Muscle of arm (tissue), 12 donors: ENCODE results near the gene CTSL. TPM values are rescaled to one million over a fixed set of nuclear protein-coding genes. Genes with fewer than 3 reads are reported as not detected.
"Not testable (repeated sequence)": the region's sequence is repeated elsewhere in the genome, so short reads cannot be mapped to it uniquely, and the experiment has no call there.

Experiments used
- DNase-seq: peaks from one replicate; pipeline ENCODE4 v3.0.0-alpha.2; 2013
- polyA plus RNA-seq, 12 donors: library from polyadenylated mRNA; unstranded; fragments of 120-200 nt; gene quantifications; one replicate each; pipeline ENCODE4 v1.2.1, GENCODE V29; 2013; ENCODE audit not compliant: insufficient read length in 12 of 12

The CTSL gene
- polyA plus RNA-seq, 12 donors, result 35.6 to 76.1 (median 47.0) TPM; not detected in 1

DNA sequence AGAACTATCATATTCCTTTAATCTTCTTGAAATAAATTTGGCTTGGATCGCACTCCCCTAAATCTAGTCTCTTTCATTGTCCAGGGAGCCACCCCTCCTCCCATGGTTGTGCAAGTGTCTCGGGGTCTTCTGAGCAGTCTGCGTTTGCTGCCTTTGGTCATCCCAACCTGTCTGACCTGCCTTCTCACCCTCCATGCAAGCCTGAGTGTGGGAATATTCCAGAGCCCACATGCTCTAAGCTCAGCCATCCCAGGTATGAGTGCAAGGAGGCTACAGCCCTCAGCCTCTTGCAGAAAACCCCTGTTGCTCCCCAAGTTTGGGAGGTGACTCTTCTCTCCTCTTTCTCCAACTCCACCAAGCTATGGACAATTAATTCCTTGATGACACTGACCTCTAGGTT, 7.7 kb upstream of the CTSL start:
- no peak for DNase-seq

- DNase-seq, result no peak
Observed at GRCh38 chr9:87718852-87719612, 6.9 kb upstream of the CTSL start.

DNA sequence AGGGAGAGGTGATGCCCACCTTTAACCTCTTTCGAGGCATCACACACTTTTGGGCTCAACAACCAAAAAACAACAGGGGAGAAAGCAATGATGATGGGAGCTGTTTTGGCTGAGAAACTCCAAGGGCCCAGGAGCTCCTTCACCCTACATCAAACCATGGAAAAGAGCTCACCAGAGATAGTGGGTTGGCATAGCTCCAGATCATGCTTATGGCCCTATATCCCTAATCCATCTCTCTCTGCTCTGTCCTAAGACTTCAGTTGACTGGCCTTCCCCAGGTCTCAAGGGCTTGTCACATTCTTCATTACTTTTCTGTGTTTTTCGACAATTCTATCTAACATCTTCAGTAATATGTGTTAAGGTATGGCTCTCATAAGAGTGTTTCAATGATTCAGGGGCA, 5.7 kb upstream of the CTSL start:
- DNase-seq, result no peak

DNA sequence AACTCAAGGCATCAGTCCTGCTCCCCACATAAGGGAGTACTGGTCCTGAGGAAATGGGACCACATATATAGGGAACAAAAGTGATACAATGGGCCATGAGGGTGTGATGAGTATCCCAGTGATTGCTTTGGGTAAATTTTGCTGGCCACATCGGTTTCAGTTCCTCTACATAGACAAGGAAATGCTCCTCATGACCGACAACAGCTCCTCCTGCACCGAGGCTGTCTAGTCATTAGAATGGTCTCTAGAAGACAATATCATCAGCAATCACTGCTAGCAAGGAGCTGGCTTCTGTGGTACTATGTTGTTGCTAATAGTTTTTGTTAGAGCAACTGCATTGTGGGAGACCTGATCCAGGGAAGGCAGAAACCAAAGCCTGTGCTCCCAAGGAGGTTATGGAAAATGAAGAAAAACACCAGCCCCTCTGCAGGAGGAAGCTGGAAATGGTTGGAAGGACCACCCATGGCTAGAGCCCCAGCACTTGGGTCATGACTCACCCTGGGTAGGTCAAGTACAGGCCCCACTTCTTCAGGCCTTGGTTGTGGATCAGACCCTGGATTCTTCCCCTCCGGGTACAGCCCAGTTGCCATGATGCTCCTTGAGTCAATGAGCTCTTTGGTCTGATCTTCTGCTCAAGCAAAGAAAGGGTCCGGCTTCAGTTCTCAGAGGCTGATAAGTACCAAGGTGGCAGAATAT, 3.4 kb upstream of the CTSL start:
- DNase-seq, result no peak

DNA sequence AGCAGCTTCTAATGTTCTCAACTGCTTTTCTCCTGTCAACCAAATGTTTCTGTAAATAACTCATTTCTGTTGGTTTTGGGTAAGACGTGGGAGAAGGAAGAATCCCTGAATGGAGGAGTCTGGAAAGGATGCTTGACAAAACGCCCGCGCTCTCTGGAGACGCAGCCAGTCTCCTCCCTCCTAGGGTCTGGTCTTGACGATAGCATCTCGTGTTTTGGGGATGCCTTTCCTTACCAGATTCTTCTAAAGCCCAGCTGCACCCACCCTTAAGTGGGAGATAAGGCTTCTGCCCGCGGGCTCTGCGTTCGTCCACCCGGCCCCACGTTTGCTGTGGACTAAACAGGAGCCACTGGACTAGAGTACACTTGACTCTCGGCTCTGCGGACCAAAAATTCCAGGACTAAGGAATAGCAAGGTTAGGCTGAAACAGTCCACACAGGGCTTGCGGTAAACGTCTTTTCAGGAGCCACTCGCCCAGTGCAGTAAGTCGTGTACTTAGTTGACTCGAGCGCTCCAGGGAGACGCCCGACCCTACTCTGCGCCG, 491 bp upstream of the CTSL start:
- no peak for DNase-seq

DNA sequence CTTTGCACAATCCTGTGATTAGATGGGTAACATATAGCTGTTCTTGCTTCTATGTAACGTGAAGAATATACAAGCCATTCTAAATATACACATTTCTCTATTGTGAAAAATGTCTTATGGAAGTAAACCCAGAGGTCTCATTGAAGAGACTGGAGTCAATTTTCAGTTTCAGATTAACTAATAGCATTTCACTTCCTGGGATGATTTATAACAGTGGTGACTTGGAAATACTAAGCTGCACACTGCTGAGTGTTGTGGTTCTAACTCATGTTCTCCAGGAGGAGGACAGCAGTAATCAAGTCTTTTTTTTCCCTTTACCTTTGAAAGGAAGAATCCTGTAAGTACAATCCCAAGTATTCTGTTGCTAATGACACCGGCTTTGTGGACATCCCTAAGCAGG, 3.3 kb downstream of the CTSL start:
- DNase-seq, result no peak

DNA sequence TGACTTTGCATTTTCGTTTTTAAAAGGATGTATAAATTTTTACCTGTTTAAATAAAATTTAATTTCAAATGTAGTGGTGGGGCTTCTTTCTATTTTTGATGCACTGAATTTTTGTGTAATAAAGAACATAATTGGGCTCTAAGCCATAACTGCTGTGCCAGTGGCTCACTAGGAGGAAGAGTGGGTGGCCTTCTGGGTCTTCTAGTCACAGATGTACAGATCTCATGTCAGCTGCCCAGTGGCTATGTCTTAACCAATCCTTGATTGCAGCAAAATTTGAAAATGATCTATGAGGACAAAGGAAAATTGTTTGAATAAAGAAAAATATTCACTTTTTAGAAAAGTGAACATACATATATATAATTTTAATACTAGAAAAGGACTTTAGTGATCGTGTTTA, 5.4 kb downstream of the CTSL start:
- DNase-seq, result no peak

GRCh38 chr9:87732344-87732743, 6.4 kb downstream of the CTSL start:
- DNase-seq, result no peak

DNA sequence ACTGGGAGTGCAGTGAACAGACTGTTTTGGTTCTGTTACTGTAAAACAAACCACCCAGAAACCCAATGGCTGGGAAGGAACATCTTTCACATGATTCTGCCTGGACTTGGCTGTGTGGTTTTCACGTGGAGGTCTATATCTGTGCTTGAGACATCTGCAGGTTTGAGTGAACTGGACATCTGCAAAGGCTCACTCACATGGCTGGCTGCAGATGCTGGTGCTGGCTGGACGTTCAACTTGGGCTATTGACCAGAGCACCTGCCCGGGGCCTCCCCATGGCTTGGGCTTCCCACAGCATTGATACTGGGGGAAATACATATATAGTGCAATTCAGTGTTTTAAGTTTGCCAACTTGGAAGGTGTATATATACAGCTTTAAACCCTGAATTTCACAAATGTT, 6.8 kb downstream of the CTSL start:
- DNase-seq, result no peak

DNA sequence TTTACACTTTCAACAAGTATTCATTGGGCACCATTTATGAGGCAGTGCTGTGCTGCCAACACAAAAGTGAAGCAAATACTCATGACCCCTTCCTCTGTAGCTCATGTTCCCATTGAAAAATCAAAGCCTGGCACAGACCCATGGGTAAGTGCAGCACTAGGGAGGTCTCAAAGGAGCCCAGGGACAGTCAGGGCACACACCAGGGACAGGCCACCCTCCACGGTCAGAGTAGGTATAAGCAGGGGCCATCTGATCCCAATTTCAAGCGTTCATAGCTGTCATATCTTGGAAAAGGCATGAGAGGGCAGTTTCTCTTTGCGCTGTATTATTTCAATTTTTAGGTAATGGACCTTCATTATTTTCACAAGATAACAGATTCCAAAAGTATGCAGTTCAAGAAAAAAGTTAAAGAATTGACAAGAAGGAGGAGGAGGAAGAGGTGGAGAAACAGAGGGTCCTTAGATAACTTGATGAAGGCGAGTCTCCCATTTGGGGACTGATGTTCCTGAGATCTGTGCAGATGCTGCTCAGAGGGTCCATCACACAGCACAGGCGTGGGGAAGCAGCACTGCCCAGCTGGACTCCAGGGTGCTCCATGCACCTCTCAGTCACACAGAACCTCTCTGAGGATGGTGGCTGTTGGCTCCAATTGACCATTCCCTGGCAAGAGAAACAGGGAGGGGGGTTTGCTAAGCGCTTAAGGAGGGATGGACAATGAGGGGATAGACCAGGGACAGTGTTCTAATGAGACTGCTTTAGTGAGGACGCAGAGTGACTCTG, 7.5 kb downstream of the CTSL start:
- DNase-seq, result no peak

DNA sequence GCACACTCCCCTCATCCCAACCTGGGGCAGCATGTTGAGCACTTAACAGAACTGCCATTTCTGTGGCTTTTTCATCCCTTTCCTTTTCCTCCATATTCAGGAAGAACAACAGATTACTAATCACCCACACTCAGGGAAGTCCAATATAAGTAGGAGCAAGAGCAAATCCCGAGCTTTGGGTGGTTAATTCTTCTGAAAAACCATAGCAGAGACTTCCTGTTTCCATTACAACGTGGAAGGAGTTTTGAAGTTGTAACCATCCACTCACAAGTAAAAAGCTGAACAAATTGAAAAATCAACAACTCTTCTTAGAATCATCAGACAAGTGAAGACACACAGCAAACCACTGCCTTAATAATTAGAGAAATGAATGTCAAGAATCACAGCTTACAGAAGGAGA, 8.2 kb downstream of the CTSL start:
- DNase-seq, result no peak

DNA sequence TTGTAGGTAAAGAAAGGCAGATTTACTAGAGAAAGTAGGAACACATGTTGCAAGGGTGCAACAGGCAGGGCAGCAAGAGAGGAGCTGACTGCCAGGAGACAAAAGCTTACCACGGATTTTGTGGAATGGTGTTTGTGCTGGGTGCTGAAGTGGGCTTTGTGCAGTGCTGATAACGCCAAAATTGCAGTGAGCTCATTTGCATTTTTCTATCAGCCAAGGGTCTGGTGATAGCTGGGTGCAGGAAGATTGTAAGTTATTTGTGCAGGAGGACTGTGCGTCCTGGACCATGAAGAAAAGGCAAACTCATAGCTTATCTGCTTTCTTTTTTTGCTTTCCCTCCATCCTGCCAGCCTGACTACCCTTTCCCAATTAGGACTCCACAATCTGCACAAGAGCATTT, 13.6 kb downstream of the CTSL start:
- no peak for DNase-seq

- no peak for DNase-seq
Observed at GRCh38 chr9:87740209-87740608, 14.3 kb downstream of the CTSL start.

- DNase-seq, result no peak
Observed at GRCh38 chr9:87741326-87741725, 15.4 kb downstream of the CTSL start.

- no peak for DNase-seq
Observed at GRCh38 chr9:87741891-87742290, 16.0 kb downstream of the CTSL start.

- no peak for DNase-seq
Observed at GRCh38 chr9:87742813-87743428, 17.0 kb downstream of the CTSL start.

- DNase-seq, result not testable (repeated sequence)
Observed at GRCh38 chr9:87744247-87744646, 18.3 kb downstream of the CTSL start.

DNA sequence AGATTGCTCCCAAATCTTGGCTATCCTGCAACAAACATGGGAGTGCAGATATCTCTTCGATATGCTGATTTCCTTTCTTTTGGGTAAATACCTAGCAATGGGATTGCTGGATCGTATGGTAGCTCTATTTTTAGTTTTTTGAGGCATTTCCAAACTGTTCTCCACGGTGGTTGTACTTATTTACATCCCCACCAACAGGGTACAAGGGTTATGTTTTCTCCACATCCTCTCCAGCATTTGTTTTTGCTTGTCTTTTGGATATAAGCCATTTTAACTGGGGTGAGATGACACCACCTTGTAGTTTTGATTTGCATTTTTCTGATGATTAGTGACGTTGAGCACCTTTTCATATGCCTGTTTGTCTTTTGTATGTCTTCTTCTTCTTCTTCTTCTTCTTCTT, 20.3 kb downstream of the CTSL start:
- DNase-seq, result no peak

DNA sequence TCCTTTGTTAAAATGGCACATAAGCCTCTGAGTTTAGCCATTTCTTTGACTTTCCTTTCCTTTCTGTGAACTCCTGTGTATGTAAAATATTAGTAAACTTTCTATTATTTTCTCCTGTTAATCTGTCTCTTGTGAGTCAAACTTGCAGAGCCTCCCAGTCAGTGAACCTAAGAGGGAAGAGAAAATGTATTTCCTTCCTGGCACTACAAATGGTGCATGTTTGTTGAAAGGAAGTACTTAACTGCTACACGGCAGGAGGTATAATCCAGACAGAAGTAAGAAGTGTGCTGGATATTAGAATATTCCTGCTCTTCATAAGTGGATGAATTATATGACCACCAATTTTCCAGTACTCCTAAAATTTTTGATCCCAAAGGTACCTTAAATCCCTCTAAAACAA, 23.0 kb downstream of the CTSL start:
- no peak for DNase-seq

DNA sequence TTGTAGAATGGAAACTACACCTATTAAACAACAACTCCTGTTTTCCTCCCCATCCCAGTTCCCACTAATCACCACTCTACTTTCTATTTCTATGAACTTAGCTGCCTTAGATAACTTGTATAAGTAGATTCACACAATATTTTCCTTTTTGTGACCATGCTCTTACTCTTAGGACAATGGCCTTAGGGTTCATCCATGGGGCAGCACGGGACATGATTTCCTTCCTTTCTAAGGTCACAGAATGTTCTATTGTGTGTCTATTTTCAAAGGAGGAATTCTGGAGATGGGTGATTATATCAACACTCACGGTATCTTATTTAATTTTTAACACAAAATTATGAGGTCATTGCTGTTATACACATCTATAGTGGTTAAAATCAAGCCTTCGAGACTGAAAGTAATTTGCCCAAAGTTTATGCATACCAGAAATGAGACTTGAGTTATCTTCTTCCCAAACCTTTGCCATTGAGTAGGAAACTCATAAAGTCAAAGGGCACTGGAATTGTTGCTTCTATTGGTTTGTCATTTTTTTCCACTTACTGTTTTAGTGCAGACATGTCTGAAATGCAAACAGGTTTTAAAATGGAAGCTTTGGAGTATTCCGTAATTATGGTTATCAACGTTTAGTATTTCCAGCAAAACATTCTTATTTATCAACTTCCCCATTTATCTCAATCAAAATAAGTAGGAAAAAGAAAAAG, 23.6 kb downstream of the CTSL start:
- no peak for DNase-seq

GRCh38 chr9:87750726-87751125, 24.8 kb downstream of the CTSL start:
- DNase-seq, result no peak
